Activated CD8-positive, alpha-beta memory T cell treated with anti-CD3 and anti-CD28 coated beads, Interleukin-2, amount 50 U/mL, for 4 hours (primary cell): Measurements from ENCODE around the gene SEC24D.

Experiments used
- DNase-seq: peaks from one replicate; pipeline ENCODE4 v3.0.0-alpha.2; 2020

The SEC24D gene

DNA sequence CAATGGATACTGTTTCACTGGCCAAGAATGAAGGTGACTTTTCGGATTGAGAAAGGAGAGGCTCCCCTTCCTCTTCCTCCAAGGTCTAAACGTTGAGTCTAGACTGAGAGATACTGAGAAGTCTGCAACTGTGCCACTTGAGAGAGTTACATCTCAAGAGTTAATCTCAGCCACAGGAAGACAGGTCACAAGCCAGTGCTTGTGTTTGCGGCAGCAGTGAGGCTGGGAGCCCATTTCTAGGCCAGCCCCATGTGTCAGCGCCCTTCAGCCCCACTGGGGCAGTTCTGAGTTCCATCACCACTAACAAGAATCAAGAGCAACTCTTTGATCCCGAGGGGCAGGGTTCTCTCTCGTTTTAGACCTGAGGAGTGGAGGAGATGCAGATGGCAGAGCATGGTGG lies 7.3 kb upstream of the SEC24D start:
- no peak for DNase-seq

- no peak for DNase-seq
Measured at GRCh38 chr4:118842055-118842454, 6.1 kb upstream of the SEC24D start.

DNA sequence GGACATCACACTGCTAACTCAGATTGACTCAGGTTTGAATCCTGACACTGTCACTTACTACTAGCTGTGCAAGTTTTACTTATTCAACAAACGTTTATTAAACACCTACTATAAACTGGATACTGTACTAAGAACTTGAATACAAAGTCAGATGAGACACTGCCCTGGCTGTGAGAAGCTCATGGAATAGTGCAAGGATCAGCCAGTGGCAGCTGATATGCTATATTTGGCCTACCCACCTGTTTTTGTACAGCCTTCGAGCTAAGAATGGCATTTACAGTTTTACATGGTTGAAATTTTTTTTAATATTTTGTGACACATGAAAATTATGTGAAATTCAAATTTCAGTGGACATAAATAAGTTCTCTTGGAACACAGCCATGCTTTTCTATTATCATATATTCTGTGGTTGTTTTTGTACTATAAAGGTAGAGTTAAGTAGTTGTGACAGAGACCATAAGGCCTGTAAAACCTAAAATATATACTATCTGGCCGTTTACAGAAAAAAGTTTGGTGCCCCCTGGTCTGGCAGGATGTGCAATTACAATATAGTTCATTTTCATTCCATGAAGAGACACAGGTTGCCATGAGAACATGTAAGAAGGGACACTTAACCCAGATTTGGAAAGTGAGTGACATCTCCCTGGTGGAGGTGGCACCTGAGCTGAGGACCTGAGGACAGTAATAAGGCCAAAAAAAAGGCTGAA lies 3.4 kb upstream of the SEC24D start:
- DNase-seq: no peak

- DNase-seq: no peak
Measured at GRCh38 chr4:118837121-118837507, 1.2 kb upstream of the SEC24D start.

DNA sequence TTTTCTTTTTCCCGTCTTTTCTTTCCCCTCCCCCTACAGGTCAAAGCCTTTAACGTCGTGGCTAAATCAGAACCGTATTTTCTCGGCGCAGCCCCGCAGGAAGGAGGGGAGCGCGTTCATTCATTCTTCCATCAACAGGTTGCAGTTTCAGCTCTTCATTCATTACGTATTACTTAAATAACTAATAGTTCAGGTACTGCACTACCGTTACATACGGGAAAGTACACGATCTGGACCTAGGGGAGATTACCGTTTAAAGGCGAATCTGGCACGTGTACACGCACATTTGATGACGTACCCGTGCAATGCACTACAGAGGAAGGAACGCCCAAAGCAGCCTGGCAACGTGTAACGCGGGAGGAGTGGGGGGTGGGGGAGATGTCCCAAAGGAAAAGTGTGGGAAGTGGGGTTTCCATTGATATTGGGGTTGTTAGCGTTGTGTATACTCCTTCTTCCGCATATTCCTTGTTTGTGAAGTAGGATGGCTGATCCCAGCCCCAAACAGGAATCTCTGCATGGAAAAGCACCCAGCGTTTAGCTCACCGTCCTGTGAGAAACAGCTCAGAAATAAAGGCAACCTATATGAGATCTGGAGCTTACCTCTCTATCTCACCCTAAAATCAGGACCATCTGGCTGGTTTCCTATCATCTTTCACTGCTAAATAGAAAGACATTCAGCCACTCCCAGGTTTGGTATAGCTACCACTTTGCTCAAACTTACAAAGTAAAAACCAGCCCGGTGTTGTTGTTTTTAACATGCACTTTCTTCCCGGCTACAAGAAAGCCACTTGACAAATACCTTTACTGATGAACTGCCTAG lies 585 bp upstream of the SEC24D start:
- DNase-seq: peak; percentile 52

- DNase-seq: peak; percentile 36
Measured at GRCh38 chr4:118834960-118835569, 861 bp downstream of the SEC24D start.

DNA sequence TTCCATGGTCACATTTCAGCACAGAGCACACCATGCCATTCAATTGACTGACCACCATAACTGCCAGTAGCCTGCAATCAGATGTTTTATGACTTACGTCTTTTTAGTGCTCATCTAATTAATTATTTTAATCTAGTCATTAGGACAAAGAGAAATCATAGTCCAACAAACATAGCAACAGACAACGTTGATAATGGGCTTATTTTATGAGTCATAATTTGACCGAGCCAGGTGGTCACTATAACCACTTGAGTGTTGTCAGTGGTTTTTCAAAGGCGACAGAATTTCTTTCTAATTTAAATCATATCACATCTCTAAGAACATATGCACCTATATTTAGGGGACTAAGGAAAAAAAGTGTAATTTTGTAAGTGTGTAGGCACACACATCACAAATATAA lies 1.9 kb downstream of the SEC24D start:
- no peak for DNase-seq

- DNase-seq: no peak
Measured at GRCh38 chr4:118833192-118833820, 2.6 kb downstream of the SEC24D start.

DNA sequence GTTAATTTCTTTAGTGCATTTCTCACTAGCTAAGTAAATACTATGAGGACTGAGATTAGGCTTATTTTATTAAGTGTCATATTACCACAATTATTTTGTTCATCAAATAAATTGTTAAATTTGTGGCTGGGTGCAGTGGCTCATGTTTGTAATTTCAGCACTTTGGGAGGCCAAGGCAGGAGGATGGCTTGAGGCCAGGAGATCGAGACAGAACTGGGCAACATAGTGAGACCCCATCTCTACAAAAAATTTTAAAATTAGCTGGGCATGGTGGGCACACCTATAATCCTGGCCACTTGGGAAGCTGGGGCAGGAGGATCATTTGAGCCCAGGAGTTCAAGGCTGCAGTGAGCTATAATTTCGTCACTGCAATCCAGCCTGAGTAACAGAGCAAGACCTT lies 6.8 kb downstream of the SEC24D start:
- no peak for DNase-seq

GRCh38 chr4:118826723-118827444 lies 9.0 kb downstream of the SEC24D start:
- DNase-seq: no peak

DNA sequence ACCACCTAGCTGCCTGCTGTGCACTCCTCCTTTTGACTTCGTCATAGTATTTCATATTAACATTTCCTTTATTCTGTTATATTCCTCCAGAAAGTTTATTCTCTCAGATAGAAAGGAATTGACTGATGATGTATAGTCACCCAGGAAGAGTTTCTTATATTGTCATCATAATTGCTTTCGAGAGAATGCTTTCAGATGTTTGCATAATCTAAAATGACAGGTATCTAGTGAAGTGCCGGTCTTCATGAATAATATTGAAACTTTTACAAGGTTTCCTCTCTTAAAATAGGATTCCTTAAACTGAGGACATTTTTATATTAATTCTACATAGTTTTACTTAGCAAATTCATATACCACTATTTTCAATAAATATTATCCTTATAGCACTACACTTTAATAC lies 10.1 kb downstream of the SEC24D start:
- DNase-seq: no peak

- DNase-seq: no peak
Measured at GRCh38 chr4:118824141-118824540, 11.8 kb downstream of the SEC24D start.

GRCh38 chr4:118823471-118823870 lies 12.5 kb downstream of the SEC24D start:
- DNase-seq: no peak

GRCh38 chr4:118821590-118822293 lies 14.2 kb downstream of the SEC24D start:
- DNase-seq: no peak

DNA sequence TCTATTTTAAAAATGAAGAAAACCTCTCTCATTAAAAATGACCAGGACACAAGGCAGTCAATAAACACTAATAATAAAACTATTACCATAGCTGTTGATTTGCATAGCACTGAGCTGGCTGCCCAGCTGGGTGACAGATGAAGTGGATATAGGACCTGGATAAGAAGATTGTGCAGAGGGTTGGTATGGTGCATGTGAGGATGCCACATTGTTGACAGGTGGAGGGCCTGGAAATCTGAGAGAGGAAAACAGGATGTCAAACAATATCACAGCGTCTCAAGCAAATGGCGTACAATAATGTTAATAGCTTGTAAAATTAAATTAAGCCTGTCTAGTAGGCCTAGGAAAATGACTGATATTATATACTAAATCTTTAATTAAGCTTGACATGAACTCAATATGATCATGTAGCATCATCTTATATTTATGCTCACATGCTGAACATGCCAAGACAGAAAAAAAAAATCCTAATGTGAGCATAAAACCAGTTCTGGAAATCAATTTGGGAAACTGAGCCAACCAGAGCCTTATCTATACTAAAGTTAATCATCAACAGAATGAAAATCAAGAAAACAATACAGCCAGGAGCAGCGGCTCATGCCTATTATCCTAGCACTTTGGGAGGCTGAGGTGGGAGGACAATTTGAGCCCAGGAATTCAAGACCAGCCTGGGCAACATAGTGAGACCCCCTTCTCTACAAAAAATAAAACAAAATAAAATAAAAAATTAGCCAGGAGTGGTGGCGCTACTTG lies 18.6 kb downstream of the SEC24D start:
- DNase-seq: no peak

DNA sequence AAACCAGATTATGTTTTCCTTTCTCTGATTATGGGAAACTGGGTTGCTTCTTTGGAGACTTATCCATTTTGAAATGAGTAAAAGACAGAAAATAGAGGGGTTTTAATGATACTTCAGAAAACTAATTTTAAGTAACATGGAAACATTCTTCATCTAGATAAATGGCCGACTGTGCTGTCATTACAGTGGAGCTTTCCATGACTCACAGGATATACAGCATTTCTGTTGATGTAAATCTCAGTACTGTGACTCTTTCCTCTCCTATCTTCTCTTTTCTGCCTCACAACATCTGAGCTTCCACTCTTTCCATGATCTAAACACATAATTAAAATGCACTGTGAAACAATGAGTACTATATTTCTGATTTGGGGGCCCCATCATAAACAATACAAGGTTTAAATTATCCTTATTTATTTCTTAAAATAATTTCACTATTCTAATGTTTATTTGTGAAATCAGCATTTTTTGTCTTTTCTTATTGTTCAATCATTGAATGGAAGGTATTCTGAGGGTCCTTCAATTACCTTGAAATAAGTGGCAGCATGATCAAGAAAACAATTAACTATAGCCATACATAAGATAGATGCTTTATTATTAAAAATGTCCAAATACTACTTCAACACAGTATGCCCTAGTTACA lies 19.3 kb downstream of the SEC24D start:
- DNase-seq: no peak

DNA sequence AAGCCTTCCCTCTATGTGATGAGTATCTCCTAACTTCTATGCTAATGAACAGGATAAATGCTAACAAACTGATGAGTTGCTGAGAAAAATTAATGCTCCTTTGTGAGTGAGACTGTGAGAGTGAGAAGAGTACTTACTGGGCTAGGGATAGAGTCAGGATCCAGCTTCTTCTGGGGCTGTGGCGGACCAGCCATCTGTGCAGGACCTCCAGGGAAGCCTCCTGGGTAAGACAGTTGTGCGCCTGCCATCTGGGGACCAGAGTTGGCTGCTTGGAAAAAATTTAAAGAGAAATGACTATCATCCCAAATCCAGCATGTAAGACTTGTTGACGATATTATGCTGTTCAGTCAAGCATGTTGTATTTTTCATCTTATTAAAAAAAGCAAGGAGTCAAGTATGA lies 21.0 kb downstream of the SEC24D start:
- DNase-seq: no peak

- no peak for DNase-seq
Measured at GRCh38 chr4:118814058-118814457, 21.9 kb downstream of the SEC24D start.

GRCh38 chr4:118813561-118813960 lies 22.4 kb downstream of the SEC24D start:
- no peak for DNase-seq

DNA sequence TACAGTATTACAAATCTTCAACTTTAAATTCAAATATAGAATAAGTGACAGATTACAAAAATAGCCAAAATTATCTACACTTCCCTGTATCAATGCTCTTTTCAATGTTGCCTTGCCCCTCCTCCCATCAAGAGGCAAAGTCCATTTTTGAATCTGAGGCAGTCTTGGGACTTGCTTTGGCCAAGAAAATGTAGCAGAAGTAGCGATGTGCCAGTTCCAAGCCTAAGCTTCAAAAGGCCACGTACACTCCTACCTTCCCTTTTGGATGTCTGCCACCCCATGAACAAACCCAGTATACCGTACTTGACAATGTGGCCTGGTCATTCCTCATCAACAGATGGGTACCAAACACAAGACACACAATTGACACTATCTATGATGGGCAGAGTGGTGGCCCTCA lies 24.1 kb downstream of the SEC24D start:
- no peak for DNase-seq
